ENCODE results near the gene COX10. TPM values are rescaled to one million over a fixed set of nuclear protein-coding genes. Genes with fewer than 3 reads are reported as not detected.

The COX10 gene
- total RNA-seq, 2 experiments from 2014 or later = 21.1 to 24.9 TPM

- ChIA-PET CTCF (ENCODE audit: unreplicated experiment) (no interaction called here), POLR2A (interaction anchor here (0.7 kb wide), 1 partner anchor 33 kb away, joined by 4 read pairs; no protein-coding TSS in a partner anchor)
- Histone ChIP-seq H3K9me3 (ENCODE audit: low read length) (no peaks in the 10 kb centered on the region), H3K4me3 (ENCODE audit: low read depth, low read length, poor library complexity, severe bottlenecking) (no peak overlapping the region), H3K4me2 (ENCODE audit: low read length) (no peak overlapping the region), H3K27ac (ENCODE audit: low read depth, low read length, poor library complexity, severe bottlenecking) (no peak overlapping the region), H3K9me2 (ENCODE audit: insufficient read depth, low read length) (no peaks in the 10 kb centered on the region), H4K20me1 (ENCODE audit: insufficient read depth, low read length) (no peaks in the 10 kb centered on the region), H3K79me2 (ENCODE audit: insufficient read depth, low read depth, low read length) (no peaks in the 10 kb centered on the region; the same call in 1 of the 2 replicates), H3K4me1 (ENCODE audit: insufficient read depth, low read length, poor library complexity, severe bottlenecking) (no peaks in the 10 kb centered on the region), H2AFZ (ENCODE audit: low read length) (no peak overlapping the region), H3K36me3 (ENCODE audit: insufficient read depth, low read length) (peaks cover 3% of the 10 kb centered on the region; the same call in 1 of the 2 replicates)
- TF ChIP-seq EZH2phosphoT487 (IDR thresholded peaks at IDR 0.05; ENCODE audit: borderline replicate concordance, low read depth, low read length) (no peak), CTCF (conservative IDR thresholded peaks at IDR 0.05; ENCODE audit: low read length) (no peak)
- DNase-seq (ENCODE audit: low spot score) = no peak
- no TSS peak for BruUV-seq (replicated peaks)
- intact Hi-C loops (cut with micrococcal nuclease; ENCODE audit: unreplicated experiment) = no loop called here
Measured at GRCh38 chr17:14046978-14047377, 22.3 kb upstream of the COX10 start.

- ChIA-PET CTCF (ENCODE audit: unreplicated experiment) (no interaction called here), POLR2A (interaction anchor here (0.7 kb wide), 2 partner anchors 22 to 33 kb away, joined by 3 to 4 read pairs; partner anchors contain the start of gene COX10)
- DNase-seq (ENCODE audit: low spot score) = no peak
- Histone ChIP-seq H3K4me3 (ENCODE audit: low read depth, low read length, poor library complexity, severe bottlenecking) (no peak overlapping the region), H3K79me2 (ENCODE audit: insufficient read depth, low read depth, low read length) (no peaks in the 10 kb centered on the region; the same call in 1 of the 2 replicates), H4K20me1 (ENCODE audit: insufficient read depth, low read length) (no peaks in the 10 kb centered on the region), H3K36me3 (ENCODE audit: insufficient read depth, low read length) (peaks cover 3% of the 10 kb centered on the region; the same call in 1 of the 2 replicates), H3K4me2 (ENCODE audit: low read length) (no peak overlapping the region), H2AFZ (ENCODE audit: low read length) (no peak overlapping the region), H3K27ac (ENCODE audit: low read depth, low read length, poor library complexity, severe bottlenecking) (no peak overlapping the region), H3K9me3 (ENCODE audit: low read length) (no peaks in the 10 kb centered on the region), H3K4me1 (ENCODE audit: insufficient read depth, low read length, poor library complexity, severe bottlenecking) (no peaks in the 10 kb centered on the region), H3K9me2 (ENCODE audit: insufficient read depth, low read length) (no peaks in the 10 kb centered on the region)
- intact Hi-C loops (cut with micrococcal nuclease; ENCODE audit: unreplicated experiment) = no loop called here
- TF ChIP-seq EZH2phosphoT487 (IDR thresholded peaks at IDR 0.05; ENCODE audit: borderline replicate concordance, low read depth, low read length) (no peak), CTCF (conservative IDR thresholded peaks at IDR 0.05; ENCODE audit: low read length) (no peak)
- BruUV-seq (replicated peaks) = no TSS peak
Measured at GRCh38 chr17:14047591-14047990, 21.7 kb upstream of the COX10 start.

DNA sequence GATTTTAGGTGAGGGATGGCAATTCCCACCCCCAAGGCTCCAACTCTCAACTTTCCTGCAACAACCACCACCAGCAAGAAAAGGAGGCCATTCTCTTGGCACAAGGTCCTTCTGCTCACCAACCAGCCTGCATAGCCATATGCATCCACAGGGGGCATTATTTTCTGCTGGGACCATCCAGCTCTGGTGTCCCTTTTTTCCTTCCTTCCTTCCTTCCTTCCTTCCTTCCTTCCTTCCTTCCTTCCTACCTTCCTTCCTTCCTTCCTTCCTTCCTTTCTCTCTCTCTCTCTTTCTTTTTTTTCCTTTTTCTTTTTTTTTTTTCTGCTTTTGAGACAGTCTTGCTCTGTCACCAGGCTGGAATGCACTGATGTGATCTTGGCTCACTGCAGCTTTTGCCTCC, 21.1 kb upstream of the COX10 start:
- H3K36me3 ChIP-seq (ENCODE audit: insufficient read depth, low read length) = peaks cover 3% of the 10 kb centered on the region; the same call in 1 of the 2 replicates
- ChIA-PET POLR2A (interaction anchor here (0.6 to 0.7 kb wide), 2 partner anchors 9 to 21 kb away, joined by 3 read pairs; partner anchors contain the start of gene COX10), CTCF (ENCODE audit: unreplicated experiment) (no interaction called here)
- no peaks in the 10 kb centered on the region for H3K9me2 ChIP-seq (ENCODE audit: insufficient read depth, low read length)
- TF ChIP-seq CTCF (conservative IDR thresholded peaks at IDR 0.05; ENCODE audit: low read length) (peak; percentile 41; the same call in 1 of the 2 replicates), EZH2phosphoT487 (IDR thresholded peaks at IDR 0.05; ENCODE audit: borderline replicate concordance, low read depth, low read length) (no peak)
- no peaks in the 10 kb centered on the region for H3K9me3 ChIP-seq (ENCODE audit: low read length)
- no peak overlapping the region for H3K4me3 ChIP-seq (ENCODE audit: low read depth, low read length, poor library complexity, severe bottlenecking)
- no peak overlapping the region for H2AFZ ChIP-seq (ENCODE audit: low read length)
- H3K4me2 ChIP-seq (ENCODE audit: low read length) = no peak overlapping the region
- H3K27ac ChIP-seq (ENCODE audit: low read depth, low read length, poor library complexity, severe bottlenecking) = no peak overlapping the region
- no peaks in the 10 kb centered on the region; the same call in 1 of the 2 replicates for H3K79me2 ChIP-seq (ENCODE audit: insufficient read depth, low read depth, low read length)
- intact Hi-C loops (cut with micrococcal nuclease; ENCODE audit: unreplicated experiment) = no loop called here
- H4K20me1 ChIP-seq (ENCODE audit: insufficient read depth, low read length) = no peaks in the 10 kb centered on the region
- no TSS peak for BruUV-seq (replicated peaks)
- H3K4me1 ChIP-seq (ENCODE audit: insufficient read depth, low read length, poor library complexity, severe bottlenecking) = no peaks in the 10 kb centered on the region
- DNase-seq (ENCODE audit: low spot score) = no peak

Measured in OCI-LY7 (cell line).